Motor neuron (in vitro differentiated cells): Measurements from ENCODE around the gene RALGAPA2. TPM values are rescaled to one million over a fixed set of nuclear protein-coding genes. Genes with fewer than 3 reads are reported as not detected.

Experiments
- ATAC-seq, 8 experiments: fragments of 200-7000 bp; cut with Tn5 transposase; replicated peaks in 6 of 8; 2 replicates each; pipeline ENCODE4 v1.8.0; 2021; ENCODE audit warnings: mild to moderate bottlenecking in 8 of 8, moderate library complexity in 8 of 8
- H3K27ac ChIP-seq, 2 donors: fragments of 250-450 bp; sonication (Bioruptor Pico); 2 replicates each; pipeline ENCODE4 v1.9.0; 2021; ENCODE audit warnings: antibody characterized with exemption in 2 of 2, mild to moderate bottlenecking in 2 of 2, moderate library complexity in 1 of 2
- H3K4me1 ChIP-seq, 2 donors: fragments of 250-450 bp; sonication (Bioruptor Pico); replicated peaks in 1 of 2; 2 replicates each; pipeline ENCODE4 v1.6.1; 2021; ENCODE audit warnings: antibody characterized with exemption in 2 of 2, mild to moderate bottlenecking in 2 of 2, moderate library complexity in 1 of 2
- H3K4me3 ChIP-seq, 5 donors: fragments of 250-450 bp; sonication (Bioruptor Pico); 2 replicates each; pipeline ENCODE4 v1.9.0; 2021; ENCODE audit warnings: antibody characterized with exemption in 5 of 5, mild to moderate bottlenecking in 5 of 5, moderate library complexity in 4 of 5
- WGBS, 10 experiments: fragments of 450-650 bp; shearing (Covaris generic); methylation state at CpG; one replicate each; pipeline ENCODE4 v1.0.0; 2022; 5-methylcytosine and 5-hydroxymethylcytosine counted together
- in situ Hi-C, 9 experiments: fragments of 400-800 bp; cut with MboI; loops; one replicate each; pipeline ENCODE4 v1.15.0; 2021; ENCODE audit warnings: low sequenced_read_pairs in 9 of 9, low pct_unique_long_range_greater_than_20kb in 2 of 9; ENCODE audit not compliant: unreplicated experiment in 9 of 9
- total RNA-seq, 8 experiments: library from RNA; unstranded; fragments of 300-600 nt; gene quantifications; 2 replicates each; pipeline versions ENCODE4 v1.2.3 to v1.2.4, GENCODE V29; 2022

The RALGAPA2 gene
- total RNA-seq, 8 experiments from 2014 or later = 10.7 to 67.4 (median 20.2) TPM

DNA sequence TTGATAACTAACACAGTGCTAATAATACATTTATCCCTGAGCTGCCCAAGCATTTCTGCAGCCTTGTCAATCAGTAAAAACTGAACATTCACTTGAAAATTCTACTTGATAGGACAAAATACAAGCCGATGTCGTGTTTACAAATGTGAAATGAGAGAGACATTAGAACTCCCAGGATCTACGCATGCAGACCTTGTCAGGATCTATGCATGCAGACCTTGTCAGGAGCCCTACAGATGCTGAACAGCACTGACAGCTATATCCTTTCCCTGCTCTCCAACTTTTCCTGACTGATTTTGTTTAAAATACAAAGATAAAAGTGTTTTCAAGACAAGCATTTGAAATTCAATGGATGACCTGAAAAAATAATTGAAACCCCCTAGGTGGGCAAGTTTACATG is 315.6 kb downstream of the RALGAPA2 start:
- 80 to 100% (median 93%) methylated on average over 1 to 3 of the region's 3 CpGs; no CpG with 5 or more reads in 1 of the 10 experiments for WGBS, 10 experiments
- peaks cover 19 to 35% of the 10 kb centered on the region in 2 donors for H3K4me1 ChIP-seq
- no peak overlapping the region for H3K27ac ChIP-seq
- ATAC-seq = no peak
- in situ Hi-C loops = no loop called here
- H3K4me3 ChIP-seq = no peak overlapping the region

DNA sequence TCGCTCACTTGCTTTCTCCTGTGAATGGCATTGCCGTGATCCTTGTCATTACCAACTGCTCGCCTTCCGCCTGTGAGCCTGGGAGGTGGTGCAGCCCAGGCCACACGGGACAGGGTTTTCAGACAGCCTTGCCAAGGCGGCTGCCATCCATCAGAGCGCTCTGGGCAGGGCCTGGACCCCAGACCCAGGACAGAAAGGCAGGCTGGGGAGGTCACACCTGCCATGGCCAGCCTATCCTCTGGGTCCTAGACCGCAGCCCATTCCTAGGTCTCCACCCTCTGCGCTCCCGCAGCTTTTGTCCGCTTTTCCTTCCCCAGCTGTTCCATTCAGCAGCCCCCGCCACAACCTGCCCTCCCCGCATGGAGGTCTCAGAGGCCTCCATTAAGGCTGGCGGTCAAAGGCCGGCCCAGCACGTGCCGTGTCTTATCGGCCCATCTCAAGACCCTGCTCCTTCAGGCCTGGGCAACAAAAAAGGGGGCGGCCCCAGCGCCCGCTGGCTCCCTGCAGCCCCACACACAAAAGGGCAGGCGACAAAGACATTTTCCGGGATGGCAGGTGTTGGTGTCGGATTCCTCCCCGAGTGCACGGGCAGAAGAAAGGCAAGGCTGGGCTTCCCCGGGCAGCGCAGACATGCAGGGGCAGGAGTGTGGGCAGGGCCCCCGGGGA is 316.4 kb downstream of the RALGAPA2 start:
- H3K27ac ChIP-seq = peak overlapping the region in 1 of 2 donors; percentile 3
- peaks cover 19 to 36% of the 10 kb centered on the region in 2 donors for H3K4me1 ChIP-seq
- peak in 5 of 8 experiments; percentile 77 to 85 (median 82) for ATAC-seq
- WGBS, 10 experiments = 20 to 100% (median 39%) methylated on average over 1 to 6 of the region's 29 CpGs; no CpG with 5 or more reads in 4 of the 10 experiments
- in situ Hi-C loops = no loop called here
- no peak overlapping the region for H3K4me3 ChIP-seq

DNA sequence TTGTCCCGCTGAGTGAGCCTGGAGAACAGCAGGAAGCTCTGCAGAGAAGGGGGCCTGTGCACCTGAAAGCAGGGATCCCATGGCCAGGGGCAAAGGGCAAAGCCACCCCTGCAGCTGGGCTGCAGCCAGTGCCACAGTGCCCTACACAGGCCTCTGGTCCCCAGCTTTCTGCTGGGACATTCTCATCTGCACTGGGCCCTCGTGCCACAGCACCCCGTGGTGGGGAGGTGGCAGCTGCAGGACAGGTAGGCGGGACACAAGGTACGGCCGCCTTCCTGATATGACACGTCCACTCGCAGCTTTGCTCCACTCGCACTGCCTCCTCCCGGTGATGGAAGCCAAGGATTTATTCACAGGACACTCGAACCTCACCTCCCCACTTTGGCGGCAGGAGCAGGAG is 317.4 kb downstream of the RALGAPA2 start:
- no peak for ATAC-seq

DNA sequence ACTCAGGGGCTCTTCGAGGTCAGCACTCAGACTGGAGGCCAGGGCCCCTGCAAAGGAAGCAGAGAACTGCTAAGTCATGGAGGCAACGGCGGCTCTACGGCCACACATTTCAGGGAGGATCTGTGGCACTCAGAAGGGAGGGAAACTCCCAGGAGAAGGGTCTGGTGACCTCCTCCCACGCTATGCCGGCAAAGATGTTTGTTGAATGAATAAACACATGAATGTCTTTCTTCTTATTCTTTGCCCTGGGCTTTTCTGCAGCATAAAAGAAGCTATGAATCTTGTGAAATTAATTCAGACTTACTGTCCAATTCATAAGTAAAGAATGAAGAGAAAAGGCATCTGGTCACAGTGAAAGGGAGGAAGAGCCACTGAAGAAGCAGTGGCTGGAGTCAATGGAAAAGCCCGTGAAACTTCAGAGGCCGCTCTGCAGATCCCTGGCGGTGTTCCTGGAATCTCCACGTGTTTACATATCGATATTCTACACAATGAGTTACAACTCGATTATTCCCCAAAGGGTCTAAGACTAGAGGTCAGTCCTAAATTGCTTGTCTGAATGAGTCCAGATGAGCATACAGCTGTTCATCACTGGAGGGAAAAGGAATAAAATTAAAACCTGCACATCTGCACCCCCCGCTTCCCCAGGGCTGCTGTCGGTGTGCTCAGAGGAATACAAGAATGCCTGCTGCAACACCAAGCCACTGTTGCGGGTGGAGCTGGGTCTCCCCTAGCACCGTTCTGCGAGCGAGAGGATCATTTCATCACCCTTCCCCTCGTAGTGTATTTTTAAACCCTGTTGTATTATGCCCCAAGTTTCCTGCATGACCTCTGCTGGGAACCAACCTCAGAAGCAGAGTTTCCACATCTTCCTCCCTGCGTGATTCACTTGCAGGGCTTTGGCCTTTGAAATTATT is 319.0 kb downstream of the RALGAPA2 start:
- peak in 3 of 8 experiments; percentile 19 to 74 (median 64) for ATAC-seq
- in situ Hi-C loops = no loop called here
- Histone ChIP-seq H3K4me3 (no peak overlapping the region), H3K4me1 (peaks cover 19 to 36% of the 10 kb centered on the region in 2 donors), H3K27ac (no peak overlapping the region)
- WGBS, 10 experiments = 42 to 91% (median 81%) methylated on average over 2 to 13 of the region's 20 CpGs; no CpG with 5 or more reads in 3 of the 10 experiments

More for the DNA sequence above, 317.4 kb downstream of the RALGAPA2 start:
- WGBS, 10 experiments = 33 to 100% (median 90%) methylated on average over 1 to 10 of the region's 12 CpGs; no CpG with 5 or more reads in 1 of the 10 experiments
- Histone ChIP-seq H3K4me3 (no peak overlapping the region), H3K27ac (no peak overlapping the region), H3K4me1 (peaks cover 19 to 36% of the 10 kb centered on the region in 2 donors)
- in situ Hi-C loops = no loop called here

DNA sequence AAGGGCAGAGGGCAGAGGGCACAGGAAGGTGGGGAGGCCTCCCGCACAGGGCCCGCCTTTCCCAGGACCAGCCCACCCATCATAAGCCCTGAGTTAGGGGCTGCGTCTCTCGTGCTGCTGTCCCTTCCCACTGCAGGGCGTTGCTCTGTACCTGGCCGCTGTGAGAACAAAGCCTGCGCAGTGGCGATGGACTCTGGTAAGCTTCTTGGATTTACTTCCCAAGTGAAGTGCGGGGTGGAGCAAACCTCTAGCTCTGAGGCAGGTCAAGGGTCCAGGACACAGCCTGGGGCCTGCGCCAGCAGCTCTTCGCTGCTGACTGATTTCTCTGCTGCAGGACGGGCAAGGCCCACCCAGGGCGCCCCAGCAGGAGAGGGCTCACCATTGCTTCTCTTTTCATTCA is 320.7 kb downstream of the RALGAPA2 start:
- peaks cover 19 to 36% of the 10 kb centered on the region in 2 donors for H3K4me1 ChIP-seq
- in situ Hi-C loops = no loop called here
- H3K27ac ChIP-seq = no peak overlapping the region
- WGBS, 10 experiments = 75 to 100% (median 92%) methylated on average over 1 to 5 of the region's 13 CpGs; no CpG with 5 or more reads in 3 of the 10 experiments
- ATAC-seq = no peak
- no peak overlapping the region for H3K4me3 ChIP-seq

DNA sequence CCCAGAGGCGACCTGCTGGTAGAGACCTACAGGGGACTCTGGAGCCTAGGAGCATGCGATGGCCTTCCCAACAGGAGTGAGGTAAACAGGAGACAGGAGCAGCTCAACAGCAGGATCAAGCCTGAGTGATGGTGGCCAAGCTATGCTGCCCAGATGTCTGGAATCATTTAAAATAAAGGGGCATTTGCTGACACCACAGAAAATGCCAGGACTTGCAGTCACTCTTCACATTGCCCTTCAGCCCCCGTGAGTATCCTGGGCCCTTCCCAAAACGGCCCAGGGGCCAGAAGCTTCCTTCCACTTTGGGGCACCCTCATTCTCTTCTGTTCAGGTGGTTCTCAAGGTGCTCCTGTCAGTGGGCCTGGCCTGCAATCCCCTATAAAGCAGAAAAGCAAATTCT is 321.3 kb downstream of the RALGAPA2 start:
- 52 to 100% (median 100%) methylated on average over 1 to 3 of the region's 4 CpGs; no CpG with 5 or more reads in 4 of the 10 experiments for WGBS, 10 experiments
- in situ Hi-C loops = no loop called here
- Histone ChIP-seq H3K4me3 (no peak overlapping the region), H3K4me1 (peaks cover 19 to 31% of the 10 kb centered on the region in 2 donors), H3K27ac (no peak overlapping the region)
- ATAC-seq = no peak

DNA sequence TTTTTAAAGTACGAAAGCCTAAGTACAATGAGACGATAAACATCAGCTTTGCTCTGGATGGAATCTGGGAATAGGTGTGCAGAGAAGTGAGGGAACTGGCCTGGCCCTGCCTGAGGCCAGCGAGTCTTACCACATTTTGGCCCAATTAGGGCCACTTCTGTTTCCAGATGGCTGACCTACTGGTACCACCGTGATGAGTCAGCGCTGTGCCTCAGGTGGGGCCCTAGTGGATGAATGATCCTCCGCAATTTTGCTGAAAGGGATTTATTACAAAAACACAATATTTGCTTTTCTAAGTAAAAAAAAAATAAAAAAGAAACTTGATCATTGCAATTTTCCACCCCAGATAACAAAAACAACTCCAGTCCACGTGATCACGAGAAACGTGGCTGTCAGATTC is 322.1 kb downstream of the RALGAPA2 start:
- no peak overlapping the region for H3K27ac ChIP-seq
- ATAC-seq = no peak
- WGBS, 10 experiments = 88 to 100% (median 92%) methylated on average over 1 to 9 of the region's 9 CpGs
- peaks cover 14 to 26% of the 10 kb centered on the region in 2 donors for H3K4me1 ChIP-seq
- no peak overlapping the region for H3K4me3 ChIP-seq
- in situ Hi-C loops = no loop called here

DNA sequence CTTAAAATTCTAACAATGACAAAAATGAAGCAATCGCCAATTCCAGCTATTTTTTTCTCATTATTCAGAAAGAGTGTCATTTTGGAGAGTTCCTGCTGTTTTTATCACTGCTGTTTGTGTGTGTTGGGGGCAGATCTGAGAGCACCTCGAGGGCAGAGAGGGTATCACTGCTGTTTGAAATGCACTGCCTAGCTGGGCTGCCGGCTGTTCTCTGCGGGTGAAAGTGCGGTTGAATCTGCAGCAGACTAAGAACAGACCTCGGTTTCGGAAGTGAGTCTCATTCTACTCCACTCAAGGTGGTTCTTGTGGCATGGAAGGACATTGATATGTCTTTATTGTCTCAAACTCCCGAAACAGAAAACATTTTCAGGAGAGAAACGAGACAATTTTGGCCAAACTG is 326.3 kb downstream of the RALGAPA2 start:
- H3K4me1 ChIP-seq = peaks cover 0 to 5% of the 10 kb centered on the region in 2 donors
- in situ Hi-C loops = no loop called here

DNA sequence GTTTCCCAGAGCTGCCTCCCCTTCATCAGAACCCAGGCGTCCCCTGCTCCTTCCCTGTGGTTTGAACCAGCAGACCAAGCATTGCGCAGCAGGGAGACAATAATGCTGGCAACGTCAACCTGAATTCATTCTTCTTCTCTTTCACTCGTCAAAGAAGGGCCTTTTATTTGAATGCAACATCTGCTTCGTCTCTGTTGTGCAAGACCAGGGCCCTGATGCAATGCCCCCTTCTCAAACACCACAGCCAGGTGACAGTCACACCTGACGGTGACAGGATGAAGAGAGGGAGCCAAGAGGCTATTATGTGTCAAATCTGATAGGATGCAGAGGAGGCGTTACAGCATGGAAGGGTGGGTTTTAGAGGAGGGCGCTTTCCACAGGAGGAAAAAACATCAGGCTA is 336.6 kb downstream of the RALGAPA2 start:
- Histone ChIP-seq H3K4me3 (no peak overlapping the region), H3K4me1 (peaks cover 9% of the 10 kb centered on the region in 2 donors), H3K27ac (no peak overlapping the region)
- no peak for ATAC-seq
- WGBS, 10 experiments = 0 to 82% (median 60%) methylated on average over 1 to 7 of the region's 8 CpGs; no CpG with 5 or more reads in 3 of the 10 experiments
- in situ Hi-C loops = no loop called here

More for the DNA sequence above, 326.3 kb downstream of the RALGAPA2 start:
- H3K27ac ChIP-seq = no peak overlapping the region
- H3K4me3 ChIP-seq = no peak overlapping the region
- ATAC-seq = no peak
- WGBS, 10 experiments = 17 to 100% (median 68%) methylated on average over 1 to 9 of the region's 9 CpGs; no CpG with 5 or more reads in 1 of the 10 experiments

DNA sequence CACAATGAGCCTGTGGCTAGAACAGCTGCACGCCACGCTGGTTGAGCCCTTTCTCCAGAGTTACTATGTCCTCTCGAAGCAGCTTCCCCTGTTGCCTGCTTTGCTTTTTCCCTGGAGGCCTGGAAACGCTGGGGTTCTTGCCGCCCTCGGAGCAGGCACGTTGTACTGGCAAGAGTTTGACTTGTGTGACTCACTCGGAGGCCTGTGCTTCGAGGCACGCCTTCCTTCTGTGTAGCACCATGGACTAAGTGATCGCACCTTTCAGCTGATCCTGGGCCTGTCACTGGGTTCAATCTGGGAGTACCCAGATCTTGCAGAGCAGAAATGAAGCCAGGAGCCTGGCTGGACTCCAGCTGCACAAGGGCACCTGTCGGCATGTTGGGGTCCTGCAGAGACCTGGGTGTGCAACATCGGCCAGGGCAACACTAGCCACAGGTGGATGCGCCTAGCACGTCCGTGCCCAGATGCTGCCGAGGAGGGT is 339.3 kb downstream of the RALGAPA2 start:
- peaks cover 9 to 10% of the 10 kb centered on the region in 2 donors for H3K4me1 ChIP-seq
- ATAC-seq = peak in 4 of 8 experiments; percentile 4 to 95 (median 72)
- in situ Hi-C loops = loop anchor here in 6 of 9 experiments (25.0 kb wide), 2 partner anchors 189 to 286 kb away; no protein-coding TSS in a partner anchor

DNA sequence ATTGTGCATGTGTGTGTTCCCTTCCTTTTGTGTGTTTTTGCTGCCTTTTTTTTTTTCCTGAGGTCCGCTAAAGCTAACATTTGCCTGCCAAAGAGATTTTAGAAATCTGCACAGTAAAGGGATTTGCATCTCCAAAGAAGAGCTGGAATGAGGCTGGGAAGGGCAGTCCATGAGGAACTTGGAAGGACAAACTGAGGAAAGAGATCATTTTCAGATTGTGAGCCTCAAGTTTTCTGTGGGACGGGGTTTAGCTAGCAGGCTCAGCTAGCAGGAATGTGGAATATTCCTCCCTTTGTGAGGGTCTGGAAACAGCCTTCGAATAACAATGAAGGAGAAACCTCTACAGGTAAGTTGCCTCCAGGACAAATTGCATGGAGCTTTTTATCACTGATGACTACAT is 340.8 kb downstream of the RALGAPA2 start:
- H3K4me1 ChIP-seq = peaks cover 9 to 15% of the 10 kb centered on the region in 2 donors
- 10 to 100% (median 22%) methylated on average over 1 to 3 of the region's 3 CpGs; no CpG with 5 or more reads in 1 of the 10 experiments for WGBS, 10 experiments
- H3K4me3 ChIP-seq = peak overlapping the region; percentile 51 to 82 (median 59)
- no peak overlapping the region for H3K27ac ChIP-seq
- in situ Hi-C loops = loop anchor here in 6 of 9 experiments (25.0 kb wide), 2 partner anchors 191 to 284 kb away; no protein-coding TSS in a partner anchor
- no peak for ATAC-seq

More for the DNA sequence above, 339.3 kb downstream of the RALGAPA2 start:
- H3K27ac ChIP-seq = no peak overlapping the region
- WGBS, 10 experiments = 18 to 89% (median 38%) methylated on average over 2 to 7 of the region's 17 CpGs; no CpG with 5 or more reads in 2 of the 10 experiments
- no peak overlapping the region for H3K4me3 ChIP-seq

DNA sequence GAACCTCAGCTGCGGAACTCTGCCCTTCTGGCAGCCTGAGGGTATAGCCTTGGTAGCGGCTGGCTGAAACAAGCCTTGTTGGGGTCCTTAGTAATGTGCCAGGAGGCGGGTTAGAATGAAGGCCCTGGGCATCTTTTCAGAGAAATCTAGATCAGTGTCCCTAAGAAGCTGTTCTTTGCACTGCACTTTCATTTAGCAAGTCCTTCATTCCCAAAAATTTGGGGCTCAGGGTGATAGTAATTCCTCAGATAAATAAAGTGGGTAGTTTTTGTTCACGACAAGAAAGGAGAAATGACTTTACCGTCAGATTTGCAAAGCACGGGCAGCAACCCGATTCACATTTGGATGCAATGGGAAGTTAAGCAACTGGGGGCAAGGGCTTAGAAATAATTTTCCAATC is 341.4 kb downstream of the RALGAPA2 start:
- in situ Hi-C loops = loop anchor here in 6 of 9 experiments (25.0 kb wide), 2 partner anchors 191 to 284 kb away; no protein-coding TSS in a partner anchor
- H3K27ac ChIP-seq = no peak overlapping the region
- H3K4me1 ChIP-seq = peaks cover 9 to 16% of the 10 kb centered on the region in 2 donors
- ATAC-seq = no peak
- WGBS, 10 experiments = 0 to 100% (median 22%) methylated on average over 1 to 7 of the region's 7 CpGs; no CpG with 5 or more reads in 2 of the 10 experiments
- peak overlapping the region; percentile 51 to 82 (median 59) for H3K4me3 ChIP-seq
